Astrocyte (in vitro differentiated cells and primary cell): ENCODE data around the gene TRAPPC4. TPM values are rescaled to one million over a fixed set of nuclear protein-coding genes. Genes with fewer than 3 reads are reported as not detected.
"Not testable (repeated sequence)": the region's sequence is repeated elsewhere in the genome, so short reads cannot be mapped to it uniquely, and the experiment has no call there.

ENCODE experiments used
- DNase-seq: peaks from one replicate; pipeline ENCODE4 v3.0.0-alpha.2; 2010; ENCODE audit warnings: low read depth
- FAIRE-seq: peaks from 2 replicates; lab custom pipeline; 2011; peaks lifted over from hg19 to GRCh38; lab: Jason Lieb, UNC
- H2AFZ ChIP-seq: 2 replicates; pipeline ENCODE4 v1.6.0; 2012; ENCODE audit warnings: low read depth, low read length, inconsistent platforms
- H3K27ac ChIP-seq: 2 replicates; pipeline ENCODE4 v1.5.1; 2011; ENCODE audit warnings: low read depth, low read length, inconsistent platforms
- H3K27me3 ChIP-seq: 2 replicates; pipeline ENCODE4 v1.6.0; 2011; ENCODE audit warnings: low read length, inconsistent platforms; ENCODE audit not compliant: insufficient read depth
- H3K36me3 ChIP-seq: 2 replicates; pipeline ENCODE4 v1.5.1; 2011; ENCODE audit warnings: low read length, inconsistent platforms; ENCODE audit not compliant: insufficient read depth
- H3K4me1 ChIP-seq: 2 replicates; pipeline ENCODE4 v1.5.1; 2011; ENCODE audit warnings: low read length, inconsistent platforms; ENCODE audit not compliant: insufficient read depth
- H3K4me2 ChIP-seq: 2 replicates; pipeline ENCODE4 v1.6.0; 2012; ENCODE audit warnings: low read length, inconsistent platforms
- H3K4me3 ChIP-seq: 2 replicates; pipeline ENCODE4 v1.5.1; 2011; ENCODE audit warnings: low read depth, mild to moderate bottlenecking, low read length, inconsistent platforms; ENCODE audit not compliant: insufficient read depth
- H3K79me2 ChIP-seq: 2 replicates; pipeline ENCODE4 v1.6.0; 2012; ENCODE audit warnings: mild to moderate bottlenecking, low read length, inconsistent platforms; ENCODE audit not compliant: insufficient read depth
- H3K9ac ChIP-seq: 2 replicates; pipeline ENCODE4 v1.6.0; 2012; ENCODE audit warnings: mild to moderate bottlenecking, low read length, inconsistent platforms
- H3K9me3 ChIP-seq: 2 replicates; pipeline ENCODE4 v1.5.1; 2012; ENCODE audit warnings: low read depth, mild to moderate bottlenecking, low read length, inconsistent platforms; ENCODE audit not compliant: insufficient read depth
- H4K20me1 ChIP-seq: 2 replicates; pipeline ENCODE4 v1.6.0; 2012; ENCODE audit warnings: low read length, inconsistent platforms; ENCODE audit not compliant: insufficient read depth
- H3K27ac Mint-ChIP-seq: one replicate; pipeline ENCODE4 v1.8.0; 2021; ENCODE audit warnings: mild to moderate bottlenecking, mixed read lengths; ENCODE audit not compliant: unreplicated experiment
- H3K27me3 Mint-ChIP-seq: one replicate; pipeline ENCODE4 v1.8.0; 2021; ENCODE audit warnings: low read depth, mixed read lengths; ENCODE audit not compliant: unreplicated experiment
- H3K36me3 Mint-ChIP-seq: one replicate; pipeline ENCODE4 v1.8.0; 2021; ENCODE audit warnings: low read depth, mixed read lengths; ENCODE audit not compliant: unreplicated experiment
- H3K4me1 Mint-ChIP-seq: one replicate; pipeline ENCODE4 v1.8.0; 2021; ENCODE audit warnings: low read depth, mixed read lengths; ENCODE audit not compliant: unreplicated experiment
- H3K4me3 Mint-ChIP-seq: one replicate; pipeline ENCODE4 v1.8.0; 2021; ENCODE audit warnings: mild to moderate bottlenecking, moderate library complexity, mixed read lengths; ENCODE audit not compliant: unreplicated experiment
- H3K9me3 Mint-ChIP-seq: one replicate; pipeline ENCODE4 v1.8.0; 2021; ENCODE audit warnings: mild to moderate bottlenecking, mixed read lengths; ENCODE audit not compliant: unreplicated experiment
- EZH2 ChIP-seq: IDR thresholded peaks from 2 replicates; pipeline ENCODE4 v1.6.1; 2012; ENCODE audit warnings: mild to moderate bottlenecking, low read length, inconsistent platforms; ENCODE audit not compliant: insufficient read depth
- total RNA-seq: library from RNA; stranded (reverse); gene quantifications from 2 replicates; pipeline ENCODE4 v1.2.1, GENCODE V29; 2021
- TF ChIP-seq, protein P1 (sequence below): IDR thresholded peaks from 2 replicates; pipeline ENCODE4 v1.5.1; 2011; ENCODE audit warnings: low read depth, mild to moderate bottlenecking, inconsistent platforms, low read length, moderate library complexity; ENCODE audit not compliant: insufficient read depth

Gene TRAPPC4
- total RNA-seq, 1 donor from 2014 or later: 88.3 TPM

DNA sequence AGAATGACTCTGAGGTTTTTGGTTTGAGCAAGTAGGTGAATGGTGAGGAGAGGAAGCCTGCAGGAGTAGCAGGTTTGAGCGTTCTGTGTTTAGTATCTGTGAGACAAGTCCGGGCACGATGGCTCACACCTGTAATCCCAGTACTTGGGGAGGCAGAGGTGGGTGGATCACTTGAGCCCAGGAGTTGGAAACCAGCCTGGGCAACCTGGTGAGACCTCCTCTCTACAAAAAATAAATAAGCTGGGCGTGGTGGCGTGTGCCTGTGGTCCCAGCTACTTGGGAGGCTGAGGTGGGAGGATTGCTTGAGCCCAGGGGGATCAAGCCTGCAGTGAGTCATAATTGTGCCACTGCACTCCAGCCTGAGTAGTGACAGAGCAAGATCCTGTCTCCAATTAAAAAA, 30.3 kb upstream of the TRAPPC4 start:
- H3K9ac ChIP-seq: no peak overlapping the region
- no peaks in the 10 kb centered on the region for H3K9me3 Mint-ChIP-seq
- no peaks in the 10 kb centered on the region for H3K9me3 ChIP-seq
- TF ChIP-seq EZH2: no peak
- TF ChIP-seq, protein P1, sequence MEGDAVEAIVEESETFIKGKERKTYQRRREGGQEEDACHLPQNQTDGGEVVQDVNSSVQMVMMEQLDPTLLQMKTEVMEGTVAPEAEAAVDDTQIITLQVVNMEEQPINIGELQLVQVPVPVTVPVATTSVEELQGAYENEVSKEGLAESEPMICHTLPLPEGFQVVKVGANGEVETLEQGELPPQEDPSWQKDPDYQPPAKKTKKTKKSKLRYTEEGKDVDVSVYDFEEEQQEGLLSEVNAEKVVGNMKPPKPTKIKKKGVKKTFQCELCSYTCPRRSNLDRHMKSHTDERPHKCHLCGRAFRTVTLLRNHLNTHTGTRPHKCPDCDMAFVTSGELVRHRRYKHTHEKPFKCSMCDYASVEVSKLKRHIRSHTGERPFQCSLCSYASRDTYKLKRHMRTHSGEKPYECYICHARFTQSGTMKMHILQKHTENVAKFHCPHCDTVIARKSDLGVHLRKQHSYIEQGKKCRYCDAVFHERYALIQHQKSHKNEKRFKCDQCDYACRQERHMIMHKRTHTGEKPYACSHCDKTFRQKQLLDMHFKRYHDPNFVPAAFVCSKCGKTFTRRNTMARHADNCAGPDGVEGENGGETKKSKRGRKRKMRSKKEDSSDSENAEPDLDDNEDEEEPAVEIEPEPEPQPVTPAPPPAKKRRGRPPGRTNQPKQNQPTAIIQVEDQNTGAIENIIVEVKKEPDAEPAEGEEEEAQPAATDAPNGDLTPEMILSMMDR: no peak
- H3K27me3 ChIP-seq: no peaks in the 10 kb centered on the region
- H3K36me3 Mint-ChIP-seq: peaks cover 3% of the 10 kb centered on the region
- H3K27ac Mint-ChIP-seq: no peak overlapping the region
- no peaks in the 10 kb centered on the region for H4K20me1 ChIP-seq
- H3K4me3 Mint-ChIP-seq: no peak overlapping the region
- H3K36me3 ChIP-seq: no peaks in the 10 kb centered on the region
- DNase-seq (no peak), FAIRE-seq (no peak)
- no peaks in the 10 kb centered on the region for H3K4me1 ChIP-seq
- no peak overlapping the region for H3K4me2 ChIP-seq
- no peak overlapping the region for H2AFZ ChIP-seq
- H3K27ac ChIP-seq: no peak overlapping the region
- H3K4me1 Mint-ChIP-seq: no peaks in the 10 kb centered on the region
- H3K79me2 ChIP-seq: no peaks in the 10 kb centered on the region
- H3K4me3 ChIP-seq: no peak overlapping the region
- no peaks in the 10 kb centered on the region for H3K27me3 Mint-ChIP-seq

DNA sequence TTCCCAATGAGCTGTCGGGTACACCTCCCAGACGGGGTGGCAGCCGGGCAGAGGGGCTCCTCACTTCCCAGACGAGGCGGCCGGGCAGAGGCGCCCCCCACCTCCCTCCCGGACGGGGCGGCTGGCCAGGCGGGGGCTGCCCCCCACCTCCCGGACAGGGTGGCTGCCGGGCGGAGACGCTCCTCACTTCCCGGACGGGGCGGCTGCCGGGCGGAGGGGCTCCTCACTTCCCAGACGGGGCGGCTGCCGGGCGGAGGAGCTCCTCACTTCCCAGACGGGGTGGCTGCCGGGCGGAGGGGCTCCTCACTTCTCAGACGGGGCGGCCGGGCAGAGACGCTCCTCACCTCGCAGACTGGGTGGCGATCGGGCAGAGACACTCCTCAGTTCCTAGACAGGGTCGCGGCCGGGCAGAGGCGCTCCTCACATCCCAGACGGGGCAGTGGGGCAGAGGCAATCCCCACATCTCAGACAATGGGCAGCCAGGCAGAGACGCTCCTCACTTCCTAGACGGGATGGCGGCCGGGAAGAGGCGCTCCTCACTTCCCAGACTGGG, 27.0 kb upstream of the TRAPPC4 start:
- H3K36me3 ChIP-seq, H3K36me3 Mint-ChIP-seq, H2AFZ ChIP-seq, H3K27ac ChIP-seq, H3K4me3 ChIP-seq, DNase-seq, FAIRE-seq, H3K9me3 ChIP-seq, H3K79me2 ChIP-seq, H3K4me1 Mint-ChIP-seq, H3K27ac Mint-ChIP-seq, H3K9me3 Mint-ChIP-seq, H3K9ac ChIP-seq, H3K27me3 Mint-ChIP-seq, H3K4me2 ChIP-seq, H4K20me1 ChIP-seq, H3K4me1 ChIP-seq, H3K4me3 Mint-ChIP-seq, H3K27me3 ChIP-seq: not testable (repeated sequence)

DNA sequence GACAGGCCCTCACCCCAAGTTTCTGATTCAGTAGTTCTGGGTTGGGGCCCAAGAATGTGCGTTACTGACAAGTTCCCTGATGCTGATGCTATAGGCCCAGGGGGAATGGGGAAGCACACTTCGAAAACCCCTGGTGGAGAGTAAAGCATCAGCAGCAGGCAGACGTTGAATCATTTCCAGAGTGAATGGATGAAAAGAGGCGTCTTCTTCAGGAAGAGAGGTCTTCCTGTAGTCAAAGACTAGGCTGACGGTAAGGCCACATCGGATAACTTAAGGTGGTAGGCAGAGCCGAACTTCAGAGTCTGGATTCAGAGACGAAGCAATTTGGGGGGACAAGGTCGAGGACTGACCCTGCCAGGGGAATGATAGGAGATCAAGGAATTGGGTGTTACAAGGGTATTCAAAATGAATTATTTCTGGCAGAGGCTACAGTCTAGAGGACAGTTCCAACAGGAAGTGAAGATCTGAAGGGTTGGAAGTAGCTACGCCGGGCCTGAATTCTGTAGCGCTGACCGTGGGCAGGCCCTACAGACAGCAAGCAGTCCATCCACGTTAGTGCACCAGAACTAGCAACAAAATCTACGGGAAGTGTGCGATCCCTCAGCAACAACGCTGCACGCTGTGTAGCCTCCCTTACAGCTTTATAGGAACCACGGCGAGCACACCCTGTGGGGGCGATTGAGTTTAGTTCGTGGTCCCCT, 21.5 kb upstream of the TRAPPC4 start:
- no peaks in the 10 kb centered on the region for H3K36me3 ChIP-seq
- Mint-ChIP-seq H3K27me3 (no peaks in the 10 kb centered on the region), H3K4me3 (peak overlapping the region; percentile 92), H3K4me1 (peaks cover 14% of the 10 kb centered on the region), H3K9me3 (no peaks in the 10 kb centered on the region), H3K36me3 (peaks cover 2% of the 10 kb centered on the region), H3K27ac (no peak overlapping the region)
- H3K9me3 ChIP-seq: no peaks in the 10 kb centered on the region
- peak overlapping the region; percentile 88 for H3K4me3 ChIP-seq
- H3K4me2 ChIP-seq: peak overlapping the region; percentile 97
- H2AFZ ChIP-seq: peak overlapping the region; percentile 98
- peaks cover 22% of the 10 kb centered on the region for H3K79me2 ChIP-seq
- H3K27ac ChIP-seq: peak overlapping the region; percentile 71
- H3K4me1 ChIP-seq: peaks cover 24% of the 10 kb centered on the region
- no peak for DNase-seq
- no peaks in the 10 kb centered on the region for H4K20me1 ChIP-seq
- no peaks in the 10 kb centered on the region for H3K27me3 ChIP-seq
- peak overlapping the region; percentile 83 for H3K9ac ChIP-seq
- TF ChIP-seq EZH2: no peak
- TF ChIP-seq, protein P1: peak; percentile 25
- FAIRE-seq: no peak
